ENCODE data around the gene MEGF11.
"Not testable (repeated sequence)": the region's sequence is repeated elsewhere in the genome, so short reads cannot be mapped to it uniquely, and the experiment has no call there.

MEGF11 gene

GRCh38 chr15:66275352-66275751 lies 21.8 kb upstream of the MEGF11 start:
- no peak for DNase-seq (ENCODE audit: low read depth, low spot score)

- DNase-seq (ENCODE audit: low read depth, low spot score), result no peak
These were observed 17.4 kb upstream of the MEGF11 start for GRCh38 chr15:66270932-66271331.

DNA sequence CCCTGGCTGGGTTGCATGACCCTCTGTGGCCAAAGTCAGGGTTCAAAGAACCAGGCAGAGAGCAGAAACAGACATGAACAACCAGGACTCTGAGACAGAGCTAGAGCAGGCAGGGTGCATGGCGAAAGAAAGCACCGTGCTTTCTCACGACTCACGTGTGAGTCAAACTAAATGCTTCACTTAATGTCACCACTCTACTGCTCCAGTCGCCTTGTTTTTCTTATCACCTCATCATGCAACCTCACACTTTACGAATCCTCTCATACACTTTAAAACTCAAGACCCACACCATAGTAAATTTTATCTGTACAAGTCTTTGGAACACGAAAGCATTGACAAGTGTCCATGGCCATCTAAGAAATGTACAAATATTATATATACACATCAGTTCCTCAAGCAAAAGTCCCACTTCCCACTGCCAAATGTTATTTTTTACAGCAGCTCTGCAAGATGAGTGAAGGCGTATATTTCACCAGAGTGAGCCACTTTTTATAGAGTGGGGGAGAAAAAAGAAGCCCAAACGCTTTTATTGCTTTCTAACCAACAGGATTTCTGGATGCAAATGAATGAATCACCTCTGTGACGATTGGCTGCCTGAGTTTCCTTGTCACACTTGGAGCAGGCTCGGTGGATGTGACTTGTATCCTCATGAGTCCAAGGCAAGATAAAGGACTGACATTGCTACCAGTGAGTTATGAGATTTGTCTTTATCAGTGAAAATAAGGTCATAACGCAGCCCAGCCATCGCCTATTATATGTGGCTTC lies 16.0 kb upstream of the MEGF11 start:
- no peak for DNase-seq (ENCODE audit: low read depth, low spot score)

- no peak for DNase-seq (ENCODE audit: low read depth, low spot score)
These were observed 11.4 kb upstream of the MEGF11 start for GRCh38 chr15:66264859-66265513.

DNA sequence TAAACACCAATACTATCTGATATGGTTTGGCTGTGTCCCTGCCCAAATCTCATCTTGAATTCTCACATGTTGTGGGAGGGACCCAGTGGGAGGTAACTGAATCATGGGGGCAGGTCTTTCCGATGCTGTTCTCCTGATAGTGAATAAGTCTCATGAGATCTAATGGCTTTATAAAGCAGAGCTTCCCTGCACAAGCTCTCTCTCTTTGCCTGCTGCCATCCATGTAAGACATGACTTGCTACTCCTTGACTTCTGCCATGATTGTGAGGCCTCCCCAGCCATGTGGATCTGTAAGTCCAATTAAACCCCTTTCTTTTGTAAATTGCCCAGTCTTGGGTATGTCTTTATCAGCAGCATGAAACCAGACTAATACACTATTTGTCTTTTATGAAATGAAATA lies 9.3 kb upstream of the MEGF11 start:
- DNase-seq (ENCODE audit: low read depth, low spot score), result not testable (repeated sequence)

- no peak for DNase-seq (ENCODE audit: low read depth, low spot score)
These were observed 7.5 kb upstream of the MEGF11 start for GRCh38 chr15:66261056-66261455.

GRCh38 chr15:66256692-66257091 lies 3.1 kb upstream of the MEGF11 start:
- DNase-seq (ENCODE audit: low read depth, low spot score), result no peak

- no peak for DNase-seq (ENCODE audit: low read depth, low spot score)
These were observed 1.6 kb upstream of the MEGF11 start for GRCh38 chr15:66254951-66255676.

GRCh38 chr15:66254089-66254950 lies 770 bp upstream of the MEGF11 start:
- no peak for DNase-seq (ENCODE audit: low read depth, low spot score)

GRCh38 chr15:66252685-66253417 lies 699 bp downstream of the MEGF11 start:
- DNase-seq (ENCODE audit: low read depth, low spot score), result no peak

- no peak for DNase-seq (ENCODE audit: low read depth, low spot score)
These were observed 1.5 kb downstream of the MEGF11 start for GRCh38 chr15:66251790-66252684.

DNA sequence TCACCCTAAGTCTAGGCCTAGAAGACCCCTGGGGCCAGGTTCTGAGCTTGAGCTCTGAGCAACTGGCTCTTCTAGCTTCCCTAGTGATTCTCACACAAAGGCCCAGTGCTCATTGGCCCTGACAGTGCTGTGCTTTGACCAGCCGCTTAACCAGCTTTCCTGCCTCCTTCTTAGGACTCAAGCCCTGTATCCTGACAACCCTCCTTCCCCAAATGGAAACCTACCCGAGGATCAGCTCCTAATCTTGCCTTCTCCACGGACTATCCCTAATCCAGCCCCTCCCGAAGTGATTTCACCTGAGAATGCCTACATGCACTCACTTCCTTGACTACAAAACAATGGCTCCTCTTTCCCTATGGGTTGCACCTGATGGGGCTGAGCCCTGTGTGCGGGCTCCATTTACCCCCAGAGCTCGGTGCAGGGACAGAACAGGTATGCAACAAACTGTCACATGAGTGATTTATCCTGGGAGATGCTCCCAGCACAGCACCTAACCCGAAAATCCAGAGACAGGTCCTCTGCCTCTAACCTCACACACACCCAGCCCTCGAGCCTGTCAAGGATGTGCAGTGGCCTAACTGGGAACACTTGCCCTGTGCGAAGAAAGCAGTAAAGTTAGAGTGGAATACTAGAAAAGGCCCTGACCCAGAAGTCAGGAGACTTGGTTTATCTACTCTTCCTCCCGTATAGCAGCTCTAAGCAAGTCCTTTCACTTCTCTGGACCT lies 2.3 kb downstream of the MEGF11 start:
- no peak for DNase-seq (ENCODE audit: low read depth, low spot score)

DNA sequence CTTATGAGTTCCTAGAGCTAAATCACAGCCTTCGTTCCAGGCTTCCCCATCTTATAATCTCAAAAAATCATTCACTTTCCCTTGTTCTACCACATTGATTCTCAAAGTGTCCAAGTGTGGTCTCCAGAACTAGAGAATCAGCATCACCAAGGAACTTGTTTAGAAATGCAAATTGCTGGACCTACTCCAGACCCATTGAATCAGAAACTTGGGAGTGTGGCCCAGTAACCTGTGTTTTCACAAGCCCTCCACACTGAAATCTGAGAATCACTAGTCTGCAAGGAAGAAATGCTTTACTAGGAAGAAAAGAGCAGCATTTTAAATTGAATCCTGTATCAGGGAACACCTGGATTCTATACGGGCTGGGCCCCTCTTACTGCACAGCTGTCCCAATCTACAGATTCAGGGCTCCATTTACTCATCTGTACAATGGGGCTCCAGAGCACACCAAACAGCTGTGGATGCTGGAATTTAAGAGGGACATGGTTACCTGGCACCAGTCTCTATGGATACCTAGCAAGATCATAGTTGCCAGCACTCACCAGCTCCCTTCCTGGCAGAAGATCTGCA lies 3.9 kb downstream of the MEGF11 start:
- DNase-seq (ENCODE audit: low read depth, low spot score), result no peak

DNA sequence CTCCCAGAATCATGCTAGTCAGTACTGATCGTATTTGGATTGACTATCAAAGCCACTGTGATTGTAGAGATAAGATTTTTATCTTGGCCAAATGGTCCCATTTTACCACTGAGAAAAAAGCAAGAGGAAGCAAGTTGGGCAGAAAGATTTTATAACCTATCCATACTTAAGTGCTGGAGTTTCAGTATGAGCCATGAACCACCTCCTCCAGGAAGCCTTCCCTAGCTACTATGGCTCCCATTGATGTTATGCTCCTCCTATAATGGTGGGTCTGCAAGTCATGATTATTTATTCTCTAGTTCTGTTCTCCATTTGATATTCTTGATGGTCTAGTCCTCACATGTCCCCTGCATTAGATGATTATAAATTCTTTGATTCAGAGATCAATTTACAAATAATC lies 6.6 kb downstream of the MEGF11 start:
- no peak for DNase-seq (ENCODE audit: low read depth, low spot score)

- DNase-seq (ENCODE audit: low read depth, low spot score), result not testable (repeated sequence)
These were observed 7.7 kb downstream of the MEGF11 start for GRCh38 chr15:66245832-66246231.

- no peak for DNase-seq (ENCODE audit: low read depth, low spot score)
These were observed 11.7 kb downstream of the MEGF11 start for GRCh38 chr15:66241908-66242285.

DNA sequence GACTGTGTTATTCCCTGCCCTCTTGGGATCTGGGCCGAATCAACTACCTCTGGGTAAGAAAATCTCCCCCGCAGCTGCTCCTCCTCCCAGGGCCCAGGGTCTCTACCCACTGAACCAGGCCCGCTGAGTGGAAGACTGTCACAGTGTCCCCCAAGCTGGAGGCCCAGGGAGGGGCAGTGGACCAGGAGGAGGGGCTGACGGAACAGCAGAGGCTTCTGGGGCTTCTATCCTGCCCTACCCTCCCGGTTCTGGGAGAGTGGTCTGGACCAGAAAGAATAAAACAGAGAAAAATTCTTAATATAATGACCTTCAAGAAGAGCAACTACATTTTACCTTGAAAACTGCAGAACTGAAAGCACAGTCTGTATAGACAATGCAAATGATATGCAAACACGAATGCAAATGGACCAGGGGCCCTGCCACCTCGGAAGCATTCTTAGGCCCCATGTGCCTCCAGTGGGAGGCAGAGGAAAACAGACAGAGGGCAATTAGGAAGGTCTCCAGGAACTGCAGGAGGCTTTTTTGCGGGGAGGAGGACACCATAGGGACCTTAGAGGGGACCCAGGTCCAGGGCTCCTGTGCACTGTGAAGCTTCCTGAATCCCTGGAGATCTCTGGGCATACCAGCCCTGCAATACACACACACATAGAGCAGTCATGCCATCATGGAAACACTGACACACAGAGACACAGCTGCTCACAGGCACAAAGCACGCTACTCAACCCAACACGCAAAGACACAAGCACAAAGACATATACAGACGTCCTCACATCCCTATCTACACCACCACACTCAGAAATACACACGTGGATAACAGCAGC lies 12.3 kb downstream of the MEGF11 start:
- no peak for DNase-seq (ENCODE audit: low read depth, low spot score)

DNA sequence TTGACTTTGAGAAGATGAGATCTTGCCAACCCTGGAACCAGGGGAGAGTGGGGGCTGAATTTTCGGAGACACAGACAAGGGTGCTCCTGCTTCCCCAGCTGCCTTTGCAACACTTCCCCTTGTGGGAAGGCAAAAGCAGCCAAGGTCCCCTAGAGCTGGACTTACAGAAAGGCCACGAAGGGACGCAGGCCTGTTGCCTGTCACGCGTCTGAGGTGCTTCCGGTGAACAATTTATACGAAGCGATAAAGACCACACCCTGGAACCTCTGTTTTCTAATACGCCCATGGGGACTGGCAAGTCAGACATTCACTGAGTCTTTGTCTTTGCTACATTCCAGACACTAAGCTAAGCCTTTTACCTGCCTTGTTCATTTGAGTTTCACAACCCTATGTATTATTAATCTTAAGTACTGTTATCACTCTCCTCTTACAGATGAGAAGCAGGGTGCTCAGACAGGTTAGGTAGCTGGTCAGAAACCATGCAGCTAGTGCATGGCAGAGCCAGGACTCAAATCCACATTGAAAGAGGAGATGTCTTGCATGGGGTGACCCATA lies 13.2 kb downstream of the MEGF11 start:
- DNase-seq (ENCODE audit: low read depth, low spot score), result no peak

All from iPS DF 19.7 (cell line).